Measurements from ENCODE around the gene SAMD4B. TPM values are rescaled to one million over a fixed set of nuclear protein-coding genes. Genes with fewer than 3 reads are reported as not detected.
"Not testable (repeated sequence)": the region's sequence is repeated elsewhere in the genome, so short reads cannot be mapped to it uniquely, and the experiment has no call there.

SAMD4B gene
- polyA plus RNA-seq, 3 donors: 124 to 155 (median 129) TPM

DNA sequence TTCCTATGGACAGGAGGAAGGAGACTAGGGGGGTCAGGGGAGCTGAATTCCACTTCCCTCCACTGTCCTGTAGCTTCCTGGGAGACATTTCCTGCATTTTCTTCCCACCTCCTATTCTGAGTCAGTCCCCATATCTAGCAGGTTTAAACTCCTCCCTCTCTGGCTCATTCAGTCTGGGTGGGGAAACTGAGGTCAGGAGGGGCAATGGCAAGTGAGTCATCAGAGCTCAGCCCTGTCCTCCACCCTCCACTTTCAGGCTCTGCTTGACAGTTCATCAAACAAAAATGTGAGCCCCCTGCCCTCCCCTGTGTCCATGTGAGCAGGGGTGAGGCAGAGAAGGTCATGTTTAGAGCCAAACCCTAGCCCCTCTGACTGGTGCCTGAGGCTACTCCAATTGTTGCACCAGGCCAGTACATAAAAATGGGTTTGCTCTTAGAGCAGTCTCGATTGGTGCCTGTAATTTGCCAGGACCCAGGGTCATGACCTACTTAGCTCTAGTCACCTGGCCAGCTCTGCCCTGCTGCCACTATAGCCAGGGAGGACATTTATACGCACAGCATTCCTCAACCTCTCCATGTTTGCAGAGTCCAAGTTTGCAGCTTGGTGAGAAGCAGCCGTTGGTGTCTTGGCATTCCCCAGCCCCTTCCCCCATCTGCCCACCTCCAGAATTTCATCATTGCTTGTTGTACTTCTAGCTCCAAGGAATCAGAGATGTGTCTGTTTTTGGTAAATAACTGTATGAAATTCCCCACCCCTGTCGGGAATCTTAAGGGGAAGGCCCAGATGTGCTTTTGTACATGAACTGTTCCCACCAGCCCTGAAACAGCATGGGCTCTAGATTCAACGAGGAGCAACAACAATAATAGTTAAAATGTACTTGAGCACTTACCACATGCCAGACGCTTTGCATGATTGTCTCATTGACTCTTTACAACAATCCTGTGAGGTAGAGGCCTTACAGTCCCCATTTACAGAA is 20.7 kb downstream of the SAMD4B start:
- no peak for DNase-seq

DNA sequence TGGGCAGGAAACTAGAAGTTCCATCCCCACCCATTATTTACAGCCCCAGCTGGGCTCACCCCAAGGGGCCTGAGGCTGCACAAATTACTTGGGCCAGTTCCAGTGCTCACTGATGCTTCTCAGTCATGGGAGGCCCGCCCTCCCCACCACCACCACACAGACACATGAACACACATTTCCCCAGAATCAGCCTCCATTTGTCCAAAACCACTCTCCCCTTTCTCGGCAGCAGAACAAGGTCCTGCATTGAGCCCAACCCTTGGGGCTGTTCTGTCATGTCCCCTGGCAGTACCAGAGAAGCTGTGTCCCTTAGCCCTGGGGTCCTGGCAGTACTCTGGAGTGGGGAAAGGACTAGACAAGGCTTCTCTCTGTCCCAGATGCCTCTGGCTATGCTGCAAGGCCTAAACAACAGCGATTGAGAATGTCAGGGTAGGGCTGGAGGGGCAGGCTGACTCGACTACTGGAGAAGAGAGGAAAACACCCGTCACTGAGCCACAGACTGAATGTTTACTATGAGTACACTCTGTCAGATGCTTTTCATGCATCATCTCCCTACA is 21.8 kb downstream of the SAMD4B start:
- no peak for DNase-seq

DNA sequence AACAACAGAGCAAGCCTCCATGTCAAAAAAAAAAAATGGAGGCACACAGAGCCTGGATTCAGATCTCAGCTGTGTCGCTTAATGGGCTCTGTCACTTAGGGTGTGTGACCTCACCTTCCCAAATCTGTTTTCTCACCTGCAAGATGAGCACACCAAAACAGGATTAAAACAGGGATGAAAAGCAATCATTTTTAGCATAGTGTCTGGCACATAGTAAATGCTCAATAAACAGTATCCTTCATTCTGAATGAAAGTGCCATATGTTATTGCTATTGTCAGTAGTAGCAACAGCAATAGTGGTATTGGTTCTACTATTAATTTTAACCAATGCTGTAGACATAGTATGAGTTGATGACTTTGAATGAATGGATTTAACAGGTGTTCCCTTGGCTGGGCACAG is 23.3 kb downstream of the SAMD4B start:
- DNase-seq: no peak

DNA sequence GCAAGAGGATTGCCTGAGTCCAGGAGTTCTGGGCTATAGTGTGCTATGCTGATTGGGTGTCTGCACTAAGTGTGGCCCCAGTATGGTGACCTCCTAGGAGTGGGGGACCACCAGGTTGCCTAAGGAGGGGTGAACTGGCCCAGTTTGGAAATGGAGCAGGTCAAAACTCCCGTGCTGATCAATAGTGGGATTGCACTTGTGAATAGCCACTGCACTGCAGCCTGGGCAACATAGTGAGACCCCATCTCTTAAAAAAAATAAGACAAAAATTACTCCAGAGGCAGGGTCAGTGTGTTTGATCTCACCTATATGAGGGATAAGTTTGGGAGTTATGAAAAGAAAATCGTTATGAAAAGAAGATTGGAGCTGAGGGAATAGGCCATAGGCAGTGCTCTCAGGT is 27.0 kb downstream of the SAMD4B start:
- no peak for DNase-seq

DNA sequence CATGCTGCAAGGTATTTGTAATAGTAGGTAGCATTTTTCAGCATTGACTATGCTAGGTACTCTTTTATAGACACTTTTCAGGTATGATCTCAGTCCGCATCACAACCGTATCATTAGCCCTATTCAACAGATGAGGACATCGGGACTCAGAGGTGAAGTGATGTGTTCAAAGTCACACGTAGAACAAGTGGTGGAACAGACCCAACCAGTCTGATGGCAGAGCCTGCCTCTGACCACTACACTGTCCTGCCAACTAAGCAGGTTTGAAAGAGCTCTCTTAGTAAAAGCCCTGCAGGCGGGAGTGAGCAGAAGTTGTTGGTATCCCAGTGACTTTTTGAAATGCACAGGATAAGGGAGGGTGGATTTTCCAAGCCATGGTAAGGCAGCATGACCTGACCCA is 28.5 kb downstream of the SAMD4B start:
- DNase-seq: no peak

DNA sequence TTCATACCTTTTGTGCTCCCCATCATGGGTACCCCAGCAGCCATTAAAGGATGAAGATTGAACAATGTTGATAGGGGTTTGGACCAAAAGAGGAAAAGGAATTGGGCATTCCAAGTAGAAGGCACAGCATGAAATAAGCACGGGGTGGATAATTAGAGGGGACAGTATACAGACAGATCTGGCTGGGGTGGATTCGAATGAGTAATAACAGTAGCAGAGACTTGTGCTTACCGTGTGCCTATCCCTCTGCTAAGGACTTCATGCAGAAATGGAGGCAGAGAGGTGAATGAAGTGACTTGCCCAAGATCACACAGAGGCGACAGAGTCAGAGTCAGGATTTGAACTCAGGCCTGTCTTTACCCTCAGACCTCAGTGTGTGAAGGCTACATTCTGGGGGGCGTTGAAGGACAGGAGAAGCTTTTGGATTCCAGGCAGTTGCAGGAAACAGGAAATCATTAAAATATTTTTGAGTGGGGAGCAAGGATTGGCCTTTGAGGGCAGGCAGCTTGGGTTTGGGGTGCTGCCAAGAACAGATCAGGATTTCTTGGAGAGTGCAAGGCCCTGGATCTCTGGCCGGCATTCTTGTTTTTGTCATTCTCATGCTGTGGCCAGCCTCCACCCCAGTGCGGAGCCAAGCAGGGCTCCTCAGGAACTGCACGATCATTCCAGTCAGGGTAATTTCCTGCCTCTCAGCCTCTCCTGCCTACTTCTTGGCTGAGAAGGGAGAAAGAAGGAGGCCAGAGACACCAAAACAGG is 30.0 kb downstream of the SAMD4B start:
- DNase-seq: peak; percentile 75

DNA sequence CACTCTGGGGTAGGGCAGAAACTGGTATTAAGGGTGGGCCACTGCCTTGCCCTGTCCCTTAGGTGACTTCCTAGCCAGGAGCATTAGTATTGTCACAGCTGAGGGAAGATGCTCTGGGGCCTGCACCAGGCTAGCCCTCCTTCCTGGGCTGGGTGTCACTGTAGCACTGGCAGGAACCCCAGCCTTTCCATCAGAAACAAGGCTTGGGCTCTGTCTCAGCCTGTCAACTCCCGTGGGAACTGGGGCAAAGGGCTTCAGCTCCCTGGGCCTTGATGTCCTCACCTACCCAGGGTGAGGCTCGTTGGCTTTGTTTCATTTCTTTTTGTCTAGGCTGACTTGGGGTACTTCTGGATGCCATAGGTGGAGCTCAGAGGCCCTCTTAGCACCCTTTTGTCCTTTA is 30.7 kb downstream of the SAMD4B start:
- no peak for DNase-seq

DNA sequence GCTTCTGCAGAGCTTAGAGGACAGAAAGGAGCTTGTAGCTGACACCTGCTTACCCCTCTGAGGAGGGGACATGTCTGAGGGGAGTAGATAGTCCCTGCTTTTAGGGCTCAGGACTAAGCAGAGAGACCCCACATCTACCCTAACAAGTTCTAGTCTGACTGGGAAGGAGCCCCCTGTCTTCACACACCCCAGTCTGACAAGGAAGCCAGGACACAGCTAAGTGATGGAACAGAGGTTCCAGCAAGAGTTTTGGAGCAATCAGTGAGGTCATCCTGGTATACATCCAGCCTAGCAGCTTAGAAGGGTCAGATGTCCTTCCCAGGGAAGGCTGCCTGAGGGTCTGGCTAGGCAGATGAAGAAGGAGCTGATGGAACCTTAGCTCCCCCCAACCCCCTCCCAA is 33.7 kb downstream of the SAMD4B start:
- DNase-seq: no peak

DNA sequence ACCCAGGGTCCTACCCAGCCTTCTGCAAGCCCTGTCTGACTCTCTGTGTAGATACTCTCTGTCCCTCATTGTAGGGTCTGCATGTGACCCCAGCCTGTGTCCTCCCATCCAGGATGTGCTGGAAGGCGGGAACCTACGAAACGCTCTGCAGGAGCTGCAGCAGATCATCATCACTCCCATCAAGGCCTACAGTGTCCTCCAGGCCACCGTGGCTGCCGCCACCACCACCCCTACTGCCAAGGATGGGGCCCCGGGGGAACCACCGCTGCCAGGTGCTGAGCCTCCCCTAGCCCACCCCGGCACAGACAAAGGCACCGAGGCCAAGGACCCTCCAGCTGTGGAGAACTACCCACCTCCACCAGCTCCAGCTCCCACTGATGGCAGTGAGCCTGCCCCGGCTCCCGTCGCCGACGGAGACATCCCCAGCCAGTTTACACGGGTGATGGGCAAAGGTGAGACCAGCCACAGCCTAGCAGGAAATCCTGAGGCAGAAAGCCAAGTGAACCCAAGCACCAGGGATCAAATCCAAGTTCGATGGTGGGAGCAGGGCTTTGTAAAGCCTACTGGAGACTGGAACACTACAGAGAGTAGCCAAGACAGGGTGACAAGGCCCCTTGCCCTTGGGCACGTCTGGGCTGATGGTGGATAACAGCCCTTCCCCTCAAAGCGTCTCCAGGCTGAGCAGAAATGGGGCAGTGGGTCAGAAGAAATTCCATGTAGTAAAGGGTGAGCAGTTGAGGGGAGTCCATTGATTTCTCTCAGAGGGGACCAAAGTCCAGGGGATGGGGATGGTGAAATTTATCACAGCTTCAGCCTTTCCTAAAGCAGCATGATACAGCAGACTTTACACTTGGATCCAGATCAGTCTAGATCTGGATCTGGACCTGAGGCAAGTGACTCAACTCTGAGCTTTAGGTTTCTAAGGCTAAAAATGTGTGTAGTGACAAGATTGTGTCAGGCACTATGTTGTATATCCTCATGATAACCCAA is 35.4 kb downstream of the SAMD4B start:
- DNase-seq: no peak

DNA sequence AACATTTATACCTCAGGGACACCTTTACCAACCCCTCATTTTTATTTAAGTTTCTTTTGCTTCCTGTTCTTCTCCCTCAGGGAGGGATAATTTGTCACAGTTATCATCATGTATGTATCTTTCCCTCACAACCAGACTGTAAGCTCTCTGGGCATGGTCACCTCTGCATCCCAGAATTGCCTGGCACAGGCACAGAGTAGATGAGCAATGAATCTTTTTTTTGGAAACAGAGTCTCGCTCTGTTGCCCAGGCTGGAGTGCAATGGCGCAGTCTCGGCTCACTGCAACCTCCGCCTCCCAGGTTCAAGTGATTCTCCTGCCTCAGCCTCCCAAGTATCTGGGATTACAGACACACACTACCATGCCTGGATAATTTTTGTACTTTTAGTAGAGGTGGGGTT is 37.1 kb downstream of the SAMD4B start:
- not testable (repeated sequence) for DNase-seq

DNA sequence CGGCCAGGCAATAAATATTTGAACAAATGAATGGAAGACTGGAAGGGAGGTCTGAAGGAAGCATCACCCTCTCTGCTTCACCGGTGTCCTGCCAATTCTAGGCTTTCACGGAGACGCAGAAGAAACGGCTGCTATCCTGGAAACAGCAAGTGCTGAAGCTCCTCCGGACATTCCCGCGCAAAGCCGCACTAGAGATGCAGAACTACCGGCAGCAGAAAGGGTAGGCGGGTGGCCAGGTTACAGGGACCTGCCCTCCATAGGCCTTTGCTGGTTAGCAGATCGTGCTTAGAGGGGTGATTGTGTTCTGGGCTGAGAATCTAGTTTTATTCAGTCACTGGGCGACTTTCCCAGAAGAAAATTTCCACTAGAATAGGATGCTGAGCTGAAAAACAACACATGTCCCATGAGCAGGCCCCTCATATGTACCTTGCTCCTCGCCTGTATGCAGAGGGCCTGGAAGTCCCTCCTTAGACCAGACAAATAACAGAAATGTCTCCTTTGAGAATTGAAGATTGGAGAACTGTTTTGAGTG is 37.7 kb downstream of the SAMD4B start:
- no peak for DNase-seq

DNA sequence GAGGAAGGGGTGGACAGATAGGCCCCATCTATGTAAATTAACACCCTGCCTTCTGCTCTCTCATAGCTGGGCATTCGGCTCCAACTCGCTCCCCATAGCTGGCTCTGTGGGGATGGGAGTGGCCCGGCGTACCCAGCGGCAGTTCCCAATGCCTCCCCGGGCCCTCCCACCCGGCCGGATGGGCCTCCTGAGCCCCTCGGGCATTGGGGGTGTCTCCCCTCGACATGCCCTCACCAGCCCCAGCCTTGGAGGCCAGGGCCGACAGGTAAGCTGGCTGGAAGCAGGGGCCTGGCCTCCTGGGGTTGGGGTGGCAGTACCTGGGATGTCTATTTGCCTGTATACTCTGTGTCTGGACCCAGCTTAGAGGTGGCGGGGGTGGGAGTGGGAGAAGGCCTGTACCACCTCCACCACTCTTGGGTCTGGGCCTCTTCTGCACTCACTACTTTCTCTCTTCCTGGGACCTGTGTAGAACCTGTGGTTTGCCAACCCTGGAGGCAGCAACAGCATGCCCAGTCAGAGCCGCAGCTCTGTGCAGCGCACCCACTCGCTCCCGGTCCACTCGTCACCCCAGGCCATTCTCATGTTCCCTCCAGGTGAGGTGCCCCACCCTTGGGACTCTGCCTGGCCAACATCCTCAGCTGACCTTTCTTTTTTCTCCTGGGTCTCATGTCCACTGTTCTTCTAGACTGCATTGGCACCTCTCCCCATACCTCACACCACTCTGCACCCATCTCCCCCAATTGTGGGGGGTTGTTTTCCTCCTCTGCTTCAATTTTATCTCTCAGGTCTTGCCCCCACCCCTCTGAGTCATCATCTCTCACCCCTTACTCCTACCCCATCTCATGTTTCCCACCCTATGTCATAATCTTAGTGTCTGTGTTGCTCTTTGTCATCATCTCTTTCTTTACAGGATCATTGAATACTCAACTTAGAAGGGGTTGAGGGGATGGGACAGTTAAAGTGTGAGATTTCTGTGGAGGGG is 38.6 kb downstream of the SAMD4B start:
- DNase-seq: no peak

DNA sequence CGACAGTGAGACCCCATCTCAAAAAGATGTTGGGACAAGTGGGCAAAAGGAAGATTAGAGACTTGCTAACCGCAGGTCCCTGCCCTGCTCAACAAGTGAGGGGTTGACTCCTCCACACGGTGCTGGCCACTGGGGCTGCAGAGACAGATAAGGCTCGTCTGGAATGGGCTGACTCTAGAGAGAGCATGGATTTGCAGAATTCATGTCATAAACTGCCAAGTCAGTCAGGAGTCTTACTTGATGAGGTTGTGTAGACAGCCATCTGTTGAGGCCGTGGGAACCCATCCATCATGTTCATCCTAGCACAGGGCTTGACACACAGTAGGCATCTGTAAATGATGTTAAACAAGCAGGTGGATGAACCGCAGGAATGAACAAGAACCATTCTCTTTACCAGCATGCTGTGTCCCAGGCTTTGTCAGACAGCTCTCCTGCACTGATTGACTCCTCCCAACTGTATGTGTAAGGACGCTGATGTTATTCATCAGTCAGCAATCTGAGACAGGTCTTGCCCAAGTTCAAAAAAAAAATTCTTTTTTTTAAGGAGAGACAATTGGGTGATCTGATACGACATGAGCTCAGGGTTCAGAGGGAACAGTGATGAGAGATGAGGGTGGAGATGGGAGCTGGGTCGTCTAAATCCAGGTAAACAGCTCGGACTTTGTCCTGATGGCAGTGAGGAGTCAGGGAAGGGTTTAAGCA is 39.8 kb downstream of the SAMD4B start:
- DNase-seq: no peak

DNA sequence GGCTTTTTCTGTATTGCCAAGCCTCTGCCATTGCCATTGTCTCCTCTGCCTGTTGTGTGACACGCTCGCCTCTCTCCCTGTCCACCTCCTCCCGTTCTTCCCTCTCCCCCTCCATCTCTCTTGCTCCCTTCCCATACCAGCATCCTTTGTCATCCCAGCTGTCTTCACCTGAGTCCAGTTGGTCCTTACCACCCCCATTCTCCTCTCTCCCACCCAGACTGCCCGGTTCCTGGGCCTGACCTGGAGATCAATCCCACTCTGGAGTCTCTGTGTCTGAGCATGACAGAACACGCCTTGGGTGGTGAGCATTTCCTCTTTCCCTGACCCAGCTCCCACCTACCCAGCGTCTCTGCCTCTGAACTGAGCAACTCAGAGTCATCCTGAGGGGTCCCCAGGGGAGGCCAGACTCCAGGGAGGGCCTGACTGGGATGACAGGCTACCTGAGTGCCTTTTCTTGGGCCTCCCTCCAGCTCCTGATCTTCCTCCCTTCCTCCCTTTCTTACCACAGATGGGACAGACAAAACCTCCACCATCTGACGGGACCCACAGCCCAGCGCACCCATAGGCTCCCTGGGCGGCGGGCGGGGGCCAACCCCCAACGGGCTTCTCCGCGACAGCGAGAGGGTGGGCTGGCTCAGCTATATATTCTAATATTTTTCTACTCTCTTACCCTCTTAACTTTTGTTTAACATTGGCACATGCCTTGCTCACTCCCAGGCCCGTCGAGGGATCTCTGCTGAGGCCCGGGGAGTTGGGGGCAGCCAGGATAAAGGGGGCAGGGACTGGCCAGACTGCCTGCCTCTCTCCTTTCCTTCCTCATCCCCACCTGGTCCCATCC is 41.0 kb downstream of the SAMD4B start:
- no peak for DNase-seq

DNA sequence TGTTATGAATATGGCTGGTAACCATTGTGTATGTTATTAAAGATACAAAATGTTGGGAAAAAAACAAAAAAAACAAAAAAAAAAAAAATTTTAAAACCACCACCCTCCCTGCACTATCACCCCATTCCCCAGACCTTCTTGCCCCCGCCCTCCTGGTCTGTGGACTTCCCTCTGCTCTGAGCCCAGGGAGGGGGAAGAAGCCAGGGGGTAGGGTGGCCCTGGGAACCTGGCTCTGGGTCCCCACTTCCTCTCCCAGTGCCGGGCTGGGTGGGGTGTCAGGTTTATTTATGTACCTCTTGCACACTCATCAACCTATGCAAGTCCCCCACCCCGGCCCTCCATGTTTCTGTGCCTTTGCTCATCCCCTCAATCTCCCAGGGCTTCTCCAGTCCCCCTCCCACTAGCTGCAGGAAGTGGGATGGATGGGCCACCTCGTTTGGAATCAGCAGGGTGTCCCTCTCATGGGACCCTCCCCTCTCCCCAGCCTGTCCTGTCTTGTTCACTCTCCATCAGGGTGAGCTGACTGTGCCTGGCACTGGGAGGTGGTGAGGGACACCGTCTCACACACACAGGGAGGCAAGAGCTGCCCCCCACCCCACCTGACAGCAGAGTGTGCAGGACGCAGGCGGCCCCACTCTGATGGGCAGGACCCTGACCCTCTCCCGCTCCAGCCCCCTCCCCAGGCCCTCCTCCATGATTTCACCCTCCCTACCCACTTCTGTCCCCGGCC is 42.8 kb downstream of the SAMD4B start:
- DNase-seq: no peak

DNA sequence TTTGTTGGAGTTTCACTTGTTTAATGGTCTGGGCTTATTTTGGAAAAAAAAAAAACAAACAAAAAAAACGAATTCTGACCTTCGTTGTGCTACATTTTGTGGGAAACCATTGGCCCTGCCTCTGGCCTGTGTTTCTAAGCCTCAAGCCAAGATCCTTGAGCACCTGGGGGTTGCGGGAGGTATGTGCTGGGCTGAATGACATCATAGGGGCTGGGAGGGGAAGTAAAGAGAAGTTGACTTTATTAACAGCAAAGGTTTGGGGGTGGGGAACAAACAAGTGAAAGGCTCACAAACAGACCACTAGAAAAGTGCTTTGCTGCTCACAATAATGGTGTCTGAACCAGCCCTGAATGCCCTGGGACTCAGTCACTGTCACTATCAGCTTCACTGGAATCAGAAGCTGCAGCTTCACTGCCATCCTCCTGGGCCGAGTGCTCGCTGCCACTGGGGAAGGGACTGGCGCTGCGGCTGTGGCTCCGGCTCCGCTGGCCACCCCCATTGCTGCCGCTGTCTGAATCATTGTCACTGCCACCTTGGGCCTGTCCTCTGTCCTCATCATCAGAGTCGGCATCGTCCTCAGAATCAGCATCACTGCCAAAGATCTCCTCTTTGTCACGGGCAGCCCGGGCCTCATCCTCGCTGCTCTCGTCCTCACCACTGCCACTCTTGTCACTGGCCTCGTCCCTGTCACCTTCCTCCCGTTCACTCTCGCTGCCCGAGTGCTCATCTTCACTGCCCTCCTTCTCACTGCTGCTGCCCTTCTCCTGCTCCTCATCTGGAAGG is 43.6 kb downstream of the SAMD4B start:
- no peak for DNase-seq

DNA sequence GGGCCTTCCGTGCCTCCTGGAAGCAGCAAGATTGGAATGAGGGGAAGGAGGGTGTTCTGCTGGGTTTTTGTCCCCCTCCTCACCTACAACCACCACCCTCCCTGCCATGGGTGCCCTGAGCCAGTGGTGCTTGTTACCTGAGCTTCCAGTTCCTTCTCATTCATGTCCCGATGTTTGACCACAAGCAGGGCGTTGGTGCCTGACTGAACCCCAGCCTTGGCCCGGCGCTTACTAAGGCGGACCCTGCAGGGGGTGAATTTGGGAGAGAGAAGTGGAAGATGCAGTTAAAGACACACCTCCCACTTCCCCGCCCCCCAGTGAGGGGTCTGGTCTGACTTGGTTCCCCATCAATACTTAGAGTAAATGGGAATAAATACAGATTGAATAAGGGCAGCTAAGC is 44.3 kb downstream of the SAMD4B start:
- no peak for DNase-seq

All from renal pelvis (tissue), 4 donors.